CD14-positive monocyte (primary cell): ENCODE results near the gene MPP4. TPM values are rescaled to one million over a fixed set of nuclear protein-coding genes. Genes with fewer than 3 reads are reported as not detected.

Experiments
- DNase-seq, 3 donors: peaks; one replicate each; pipeline ENCODE4 v3.0.0-alpha.2; 2011 to 2022
- H2AFZ ChIP-seq: 2 replicates; pipeline ENCODE4 v1.6.0; 2012; ENCODE audit warnings: mild to moderate bottlenecking, low read depth, low read length, inconsistent platforms; ENCODE audit not compliant: insufficient read depth, poor library complexity, severe bottlenecking
- H3K27ac ChIP-seq, 2 donors: 1 replicate in 1 of 2; 2 replicates in 1 of 2; pipeline ENCODE4 v1.5.1; 2012 to 2013; ENCODE audit warnings: low read length in 2 of 2, control low read depth in 1 of 2, inconsistent platforms in 1 of 2, low read depth in 1 of 2, mild to moderate bottlenecking in 1 of 2
- H3K27me3 ChIP-seq, 2 donors: one replicate each; pipeline versions ENCODE4 v1.6.0 to v1.6.1; 2011 to 2013; ENCODE audit warnings: low read length in 2 of 2; ENCODE audit not compliant: control insufficient read depth in 2 of 2, insufficient read depth in 2 of 2
- H3K36me3 ChIP-seq, 2 donors: replicated peaks in 1 of 2; 1 replicate in 1 of 2; 2 replicates in 1 of 2; pipeline versions ENCODE4 v1.5.1 to v1.6.1; 2012 to 2013; ENCODE audit warnings: low read length in 2 of 2, control low read depth in 1 of 2, inconsistent platforms in 1 of 2, mild to moderate bottlenecking in 1 of 2; ENCODE audit not compliant: insufficient read depth in 2 of 2, control insufficient read depth in 1 of 2
- H3K4me1 ChIP-seq, 2 donors: 1 replicate in 1 of 2; 2 replicates in 1 of 2; pipeline versions ENCODE4 v1.5.1 to v1.6.1; 2012 to 2013; ENCODE audit warnings: low read length in 2 of 2, control low read depth in 1 of 2, inconsistent platforms in 1 of 2, mild to moderate bottlenecking in 1 of 2, moderate library complexity in 1 of 2; ENCODE audit not compliant: insufficient read depth in 2 of 2, control insufficient read depth in 1 of 2
- H3K4me2 ChIP-seq: replicated peaks from 2 replicates; pipeline ENCODE3; 2012; ENCODE audit warnings: low read length, moderate library complexity, mild to moderate bottlenecking; ENCODE audit not compliant: poor library complexity, severe bottlenecking; ENCODE audit errors: extremely low read depth
- H3K4me3 ChIP-seq, 3 experiments: fragments of 200-600 bp in 1 of 3; sonication (generic) in 1 of 3; replicated peaks in 1 of 3; 1 replicate in 2 of 3; 2 replicates in 1 of 3; pipeline ENCODE4 v1.5.1; 2011 to 2013; ENCODE audit warnings: low read length in 3 of 3, mild to moderate bottlenecking in 3 of 3, control low read depth in 2 of 3, low read depth in 2 of 3, inconsistent platforms in 1 of 3, moderate library complexity in 1 of 3
- H3K79me2 ChIP-seq: 2 replicates; pipeline ENCODE4 v1.6.0; 2012; ENCODE audit warnings: mild to moderate bottlenecking, control low read depth, inconsistent platforms, low read length, moderate library complexity; ENCODE audit not compliant: insufficient read depth
- H3K9ac ChIP-seq: 2 replicates; pipeline ENCODE4 v1.6.0; 2017; ENCODE audit warnings: low read length, mild to moderate bottlenecking; ENCODE audit not compliant: insufficient read depth, poor library complexity, severe bottlenecking
- H3K9me3 ChIP-seq, 2 donors: replicated peaks in 1 of 2; 1 replicate in 1 of 2; 2 replicates in 1 of 2; pipeline versions ENCODE4 v1.5.1 to v1.6.1; 2012 to 2013; ENCODE audit warnings: low read length in 2 of 2, control low read depth in 1 of 2; ENCODE audit not compliant: control insufficient read depth in 1 of 2, insufficient read depth in 1 of 2
- H4K20me1 ChIP-seq: 2 replicates; pipeline ENCODE4 v1.6.0; 2012; ENCODE audit warnings: mild to moderate bottlenecking, low read length, control low read depth, moderate library complexity; ENCODE audit not compliant: insufficient read depth
- H3K27ac Mint-ChIP-seq, 7 donors: one replicate each; pipeline ENCODE4 v1.8.0; 2020; ENCODE audit warnings: mild to moderate bottlenecking in 7 of 7, mixed read lengths in 7 of 7, moderate library complexity in 6 of 7, inconsistent platforms in 2 of 7
- H3K27me3 Mint-ChIP-seq, 3 donors: one replicate each; pipeline ENCODE4 v1.8.0; 2021 to 2022; ENCODE audit warnings: low read depth in 3 of 3, mild to moderate bottlenecking in 3 of 3, mixed read lengths in 3 of 3, moderate library complexity in 3 of 3, inconsistent platforms in 1 of 3
- H3K36me3 Mint-ChIP-seq, 2 donors: one replicate each; pipeline ENCODE4 v1.8.0; 2020; ENCODE audit warnings: mixed read lengths in 2 of 2, inconsistent platforms in 1 of 2, mild to moderate bottlenecking in 1 of 2
- H3K4me1 Mint-ChIP-seq: one replicate; pipeline ENCODE4 v1.8.0; 2020; ENCODE audit warnings: mild to moderate bottlenecking, mixed read lengths
- H3K4me3 Mint-ChIP-seq, 2 donors: one replicate each; pipeline ENCODE4 v1.8.0; 2020; ENCODE audit warnings: mild to moderate bottlenecking in 2 of 2, mixed read lengths in 2 of 2, moderate library complexity in 1 of 2
- H3K9me3 Mint-ChIP-seq, 7 donors: one replicate each; pipeline ENCODE4 v1.8.0; 2020 to 2022; ENCODE audit warnings: mixed read lengths in 7 of 7, mild to moderate bottlenecking in 6 of 7, moderate library complexity in 6 of 7, inconsistent platforms in 2 of 7
- CTCF ChIP-seq: fragments of 200-600 bp; IDR thresholded peaks from one replicate; pipeline ENCODE4 v1.8.0; 2022; ENCODE audit warnings: antibody characterized with exemption, mild to moderate bottlenecking
- WGBS: methylation state at CpG from one replicate; pipeline ENCODE4 v1.1.5; 2013; ENCODE audit warnings: missing lambda C conversion rate; ENCODE audit not compliant: insufficient coverage; 5-methylcytosine and 5-hydroxymethylcytosine counted together
- intact Hi-C, 2 donors: fragments of 100-400 bp; cut with micrococcal nuclease; formaldehyde crosslinking; loops; one replicate each; pipeline versions ENCODE4 v1.15.0 to v1.15.1; 2023
- polyA plus RNA-seq, 3 donors: library from polyadenylated mRNA; depleted of rRNA in 1 of 3; unstranded in 2 of 3; stranded (reverse) in 1 of 3; fragments of 300-500 nt in 2 of 3; fragments of >200 nt in 1 of 3; fragmentation: Illumina TruSeq in 2 of 3; gene quantifications; 1 replicate in 2 of 3; 2 replicates in 1 of 3; pipeline ENCODE4 v1.2.3, GENCODE V29; 2012 to 2021

The MPP4 gene
- polyA plus RNA-seq, 3 donors: 0.04 TPM; not detected in 2

GRCh38 chr2:201628545-201628944 is 69.9 kb downstream of the MPP4 start:
- DNase-seq: no peak
- H3K4me1 ChIP-seq: no peaks in the 10 kb centered on the region
- Mint-ChIP-seq H3K4me1 (no peaks in the 10 kb centered on the region), H3K9me3 (peaks cover 0 to 2% (median 0%) of the 10 kb centered on the region in 7 donors), H3K27ac (peak overlapping the region in 1 of 7 donors; percentile 58), H3K36me3 (peaks cover 2 to 8% of the 10 kb centered on the region in 2 donors), H3K27me3 (no peaks in the 10 kb centered on the region), H3K4me3 (no peak overlapping the region)
- WGBS: no CpG with 5 or more reads among the region's 2 CpGs
- no peak overlapping the region for H3K9ac ChIP-seq
- H3K9me3 ChIP-seq: no peaks in the 10 kb centered on the region
- H3K27ac ChIP-seq: no peak overlapping the region
- no peaks in the 10 kb centered on the region for H4K20me1 ChIP-seq
- no peak overlapping the region for H3K4me3 ChIP-seq
- H3K4me2 ChIP-seq: no peak overlapping the region
- intact Hi-C loops: no loop called here
- no peaks in the 10 kb centered on the region for H3K27me3 ChIP-seq
- no peaks in the 10 kb centered on the region for H3K79me2 ChIP-seq
- no peak for TF ChIP-seq CTCF
- H2AFZ ChIP-seq: no peak overlapping the region
- H3K36me3 ChIP-seq: no peaks in the 10 kb centered on the region

GRCh38 chr2:201622306-201622970 is 76.0 kb downstream of the MPP4 start:
- Histone ChIP-seq H3K27ac (no peak overlapping the region), H3K79me2 (no peaks in the 10 kb centered on the region), H3K4me2 (no peak overlapping the region), H3K4me3 (no peak overlapping the region), H3K4me1 (peaks cover 0 to 4% of the 10 kb centered on the region in 2 donors), H3K36me3 (no peaks in the 10 kb centered on the region), H3K9me3 (no peaks in the 10 kb centered on the region), H3K27me3 (no peaks in the 10 kb centered on the region), H3K9ac (no peak overlapping the region), H4K20me1 (no peaks in the 10 kb centered on the region), H2AFZ (no peak overlapping the region)
- no peaks in the 10 kb centered on the region for H3K27me3 Mint-ChIP-seq
- TF ChIP-seq CTCF: no peak
- WGBS: 92% methylated on average over 4 of the region's 5 CpGs
- no peak for DNase-seq
- H3K9me3 Mint-ChIP-seq: peaks cover 0 to 4% (median 0%) of the 10 kb centered on the region in 7 donors
- intact Hi-C loops: no loop called here
- H3K36me3 Mint-ChIP-seq: peaks cover 2% of the 10 kb centered on the region in 2 donors
- peaks cover 4% of the 10 kb centered on the region for H3K4me1 Mint-ChIP-seq
- H3K4me3 Mint-ChIP-seq: no peak overlapping the region
- H3K27ac Mint-ChIP-seq: no peak overlapping the region
